Cerebellar cortex (tissue), 1 donor: Measurements from ENCODE around the gene SPAG6.

Experiments used
- DNase-seq: peaks from one replicate; pipeline ENCODE4 v3.0.0-alpha.2; 2015; ENCODE audit warnings: low spot score

SPAG6 gene

GRCh38 chr10:22321924-22322640 is 23.2 kb upstream of the SPAG6 start:
- DNase-seq = peak; percentile 56

- peak; percentile 66 for DNase-seq
Observed at GRCh38 chr10:22322641-22323160, 22.6 kb upstream of the SPAG6 start.

GRCh38 chr10:22323538-22324305 is 21.6 kb upstream of the SPAG6 start:
- no peak for DNase-seq

GRCh38 chr10:22324413-22324812 is 20.9 kb upstream of the SPAG6 start:
- DNase-seq = no peak

GRCh38 chr10:22324893-22325271 is 20.4 kb upstream of the SPAG6 start:
- DNase-seq = no peak

- DNase-seq = peak; percentile 63
Observed at GRCh38 chr10:22325272-22326144, 19.8 kb upstream of the SPAG6 start.

GRCh38 chr10:22326145-22326702 is 19.1 kb upstream of the SPAG6 start:
- DNase-seq = no peak

GRCh38 chr10:22329150-22329549 is 16.1 kb upstream of the SPAG6 start:
- DNase-seq = no peak

- DNase-seq = no peak
Observed at GRCh38 chr10:22332116-22332692, 13.1 kb upstream of the SPAG6 start.

- no peak for DNase-seq
Observed at GRCh38 chr10:22333167-22333974, 11.9 kb upstream of the SPAG6 start.

GRCh38 chr10:22333975-22334282 is 11.4 kb upstream of the SPAG6 start:
- DNase-seq = no peak

GRCh38 chr10:22334414-22335172 is 10.7 kb upstream of the SPAG6 start:
- no peak for DNase-seq

GRCh38 chr10:22335173-22335933 is 9.9 kb upstream of the SPAG6 start:
- DNase-seq = no peak

GRCh38 chr10:22338185-22338900 is 7.0 kb upstream of the SPAG6 start:
- no peak for DNase-seq

GRCh38 chr10:22338931-22339330 is 6.4 kb upstream of the SPAG6 start:
- no peak for DNase-seq

GRCh38 chr10:22339761-22340328 is 5.5 kb upstream of the SPAG6 start:
- DNase-seq = no peak

- peak; percentile 66 for DNase-seq
Observed at GRCh38 chr10:22340329-22341189, 4.7 kb upstream of the SPAG6 start.
